ENCODE measurements around the gene PDE2A.
A peak's percentile ranks its signal among the peaks of the same experiment; 100 is the strongest.

GRCh38 chr11:72585762-72586311 lies 88.4 kb downstream of the PDE2A start:
- TF ChIP-seq EZH2 (IDR thresholded peaks at IDR 0.05; ENCODE audit: borderline replicate concordance, insufficient read depth, low read depth, low read length, poor library complexity, severe bottlenecking): no peak
- peak; percentile 95 for TF ChIP-seq CTCF (IDR thresholded peaks at IDR 0.05)

Data from B cell (primary cell).